Spinal cord (tissue), 10 donors: ENCODE results near the gene PSTPIP1. TPM values are rescaled to one million over a fixed set of nuclear protein-coding genes. Genes with fewer than 3 reads are reported as not detected.

Source experiments
- DNase-seq, 6 donors: peaks; one replicate each; pipeline versions ENCODE4 v3.0.0 to v3.0.0-alpha.2; 2013 to 2015; ENCODE audit warnings: low spot score in 6 of 6, low read depth in 4 of 6
- H3K27ac ChIP-seq: one replicate; pipeline ENCODE4 v1.5.1; 2013; ENCODE audit warnings: low read depth, low read length, control low read depth
- H3K27me3 ChIP-seq: one replicate; pipeline ENCODE4 v1.6.1; 2013; ENCODE audit warnings: low read length; ENCODE audit not compliant: control insufficient read depth, insufficient read depth
- H3K36me3 ChIP-seq: one replicate; pipeline ENCODE4 v1.6.1; 2013; ENCODE audit warnings: low read length; ENCODE audit not compliant: control insufficient read depth, insufficient read depth
- H3K4me1 ChIP-seq: one replicate; pipeline ENCODE4 v1.6.1; 2013; ENCODE audit warnings: low read length; ENCODE audit not compliant: control insufficient read depth, insufficient read depth
- H3K4me3 ChIP-seq: one replicate; pipeline ENCODE4 v1.5.1; 2013; ENCODE audit warnings: low read depth, low read length, control low read depth
- H3K9me3 ChIP-seq: one replicate; pipeline ENCODE4 v1.6.1; 2013; ENCODE audit warnings: low read length; ENCODE audit not compliant: control insufficient read depth, insufficient read depth
- WGBS: methylation state at CpG from one replicate; pipeline ENCODE4 v1.1.5; 2013; ENCODE audit warnings: missing lambda C conversion rate; ENCODE audit not compliant: insufficient coverage; 5-methylcytosine and 5-hydroxymethylcytosine counted together
- polyA plus RNA-seq, 2 donors: library from polyadenylated mRNA; unstranded; fragments of 120-200 nt; gene quantifications; one replicate each; pipeline ENCODE4 v1.2.1, GENCODE V29; 2013; ENCODE audit not compliant: insufficient read length in 2 of 2
- total RNA-seq, 2 donors: library from RNA; depleted of rRNA in 1 of 2; stranded (reverse); fragments of 120-200 nt in 1 of 2; fragments of >200 nt in 1 of 2; gene quantifications; one replicate each; pipeline versions ENCODE4 v1.2.3 to v1.2.4, GENCODE V29; 2013 to 2014
- donor health status: healthy.

The PSTPIP1 gene
- total and polyA plus RNA-seq, 4 donors = 1.4 to 3.3 (median 1.7) TPM

DNA sequence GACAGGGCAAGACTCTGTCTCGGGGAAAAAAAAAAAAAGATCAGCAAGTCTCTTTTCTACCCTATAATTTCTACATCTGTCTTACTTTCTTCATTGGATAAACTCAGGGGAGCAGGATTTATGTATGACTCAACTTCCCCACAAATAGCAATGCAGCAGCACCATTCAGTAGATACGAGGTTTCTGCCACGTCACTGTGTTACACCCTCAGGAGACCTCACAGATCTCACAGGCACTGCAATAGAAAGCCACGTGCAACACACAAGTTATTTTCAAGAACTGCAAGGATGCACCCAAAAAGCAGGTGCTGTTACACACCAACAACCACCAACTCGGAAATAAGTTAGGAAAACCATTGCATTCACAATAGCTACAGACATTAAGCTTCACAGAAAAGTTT is 45.7 kb downstream of the PSTPIP1 start:
- H3K27ac ChIP-seq = no peak overlapping the region
- H3K4me1 ChIP-seq = peaks cover 27% of the 10 kb centered on the region
- no peak for DNase-seq
- WGBS = 86% methylated on average over 3 of the region's 5 CpGs
- no peak overlapping the region for H3K4me3 ChIP-seq
- peaks cover 51% of the 10 kb centered on the region for H3K36me3 ChIP-seq
- H3K27me3 ChIP-seq = no peaks in the 10 kb centered on the region
- H3K9me3 ChIP-seq = no peaks in the 10 kb centered on the region

DNA sequence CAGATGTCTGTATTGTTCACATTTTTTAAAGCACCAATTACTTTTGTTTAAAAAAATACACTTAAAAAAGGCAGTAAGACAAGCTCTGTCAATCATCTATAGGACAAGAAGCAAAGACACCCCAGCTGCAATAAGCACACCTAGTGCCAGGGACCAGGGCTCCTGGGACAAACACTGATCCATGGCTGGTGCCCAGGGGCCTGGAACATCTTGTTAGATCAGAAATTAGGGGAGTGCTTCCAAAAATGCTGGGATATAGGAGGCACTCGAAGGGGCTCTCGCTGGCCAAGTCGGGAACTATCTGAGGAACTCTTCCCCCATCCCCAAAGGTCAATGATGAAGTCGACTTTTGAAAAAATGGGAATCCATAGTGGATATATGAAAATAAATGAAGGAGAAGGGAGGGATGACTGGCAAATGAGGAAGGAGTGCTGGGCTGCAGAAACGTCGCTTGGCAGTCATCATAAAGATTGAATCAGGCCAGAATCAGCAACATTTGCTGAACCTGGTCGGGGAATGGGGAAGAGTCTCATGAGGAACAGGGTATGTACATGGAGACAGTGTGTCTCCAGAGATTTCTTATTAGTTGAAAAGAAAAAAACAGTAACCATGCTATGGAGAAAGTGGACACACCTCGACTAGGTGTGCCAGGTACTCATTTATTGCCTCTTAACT is 47.5 kb downstream of the PSTPIP1 start:
- 83% methylated on average over 3 of the region's 8 CpGs for WGBS
- DNase-seq = no peak
- no peak overlapping the region for H3K4me3 ChIP-seq
- H3K27me3 ChIP-seq = no peaks in the 10 kb centered on the region
- no peaks in the 10 kb centered on the region for H3K9me3 ChIP-seq
- H3K36me3 ChIP-seq = peaks cover 34% of the 10 kb centered on the region
- H3K27ac ChIP-seq = no peak overlapping the region
- peaks cover 21% of the 10 kb centered on the region for H3K4me1 ChIP-seq

- Histone ChIP-seq H3K4me3 (no peak overlapping the region), H3K36me3 (peaks cover 27% of the 10 kb centered on the region), H3K27ac (peak overlapping the region; percentile 67), H3K4me1 (peaks cover 21% of the 10 kb centered on the region), H3K9me3 (no peaks in the 10 kb centered on the region), H3K27me3 (no peaks in the 10 kb centered on the region)
- WGBS = 92% methylated on average over 17 of the region's 20 CpGs
- no peak for DNase-seq
These were observed 48.3 kb downstream of the PSTPIP1 start for GRCh38 chr15:77042955-77043920.

DNA sequence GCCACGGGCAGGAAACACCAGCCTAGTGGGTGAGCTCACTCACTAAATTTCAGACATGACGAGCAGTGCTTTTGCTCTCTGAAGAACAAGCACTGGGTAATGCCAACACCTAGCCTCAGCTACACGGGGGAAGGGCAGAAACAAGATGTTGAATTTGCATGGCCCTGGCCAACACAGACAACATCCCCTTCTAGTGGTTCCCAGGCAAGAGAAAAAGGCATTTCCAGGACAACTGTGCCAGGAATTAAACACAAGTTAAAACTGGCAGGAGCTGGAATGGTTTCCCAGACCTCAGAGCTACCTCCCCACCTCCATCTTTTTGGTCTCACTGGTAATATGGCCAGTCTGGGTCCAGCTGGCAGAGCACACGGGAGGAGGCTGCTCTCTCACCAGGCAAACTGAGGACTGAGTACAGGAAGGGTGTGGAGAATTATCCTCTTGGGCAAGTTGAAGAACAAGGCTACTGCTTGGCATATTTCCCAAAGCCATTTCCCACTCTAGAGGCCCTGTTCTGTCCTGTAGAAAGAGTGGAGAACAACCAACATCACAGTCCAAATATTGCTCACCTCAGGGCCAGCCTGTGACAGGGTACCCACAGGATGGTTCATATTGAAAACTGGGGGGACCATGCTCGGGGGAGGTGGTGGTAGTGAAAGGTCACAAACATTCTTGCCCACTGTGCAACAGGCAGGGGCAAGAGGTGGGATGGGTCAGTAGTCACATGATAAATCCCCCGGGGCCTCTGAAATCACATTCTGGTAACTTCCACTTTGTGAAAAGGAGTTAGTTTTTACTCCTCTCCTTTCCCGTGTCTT is 49.5 kb downstream of the PSTPIP1 start:
- Histone ChIP-seq H3K36me3 (peaks cover 27% of the 10 kb centered on the region), H3K27me3 (no peaks in the 10 kb centered on the region), H3K4me3 (no peak overlapping the region), H3K4me1 (peaks cover 21% of the 10 kb centered on the region), H3K9me3 (no peaks in the 10 kb centered on the region), H3K27ac (peak overlapping the region; percentile 67)
- WGBS = 49% methylated on average over 6 of the region's 7 CpGs
- DNase-seq = peak in 5 of 6 donors; percentile 52 to 87 (median 67)

GRCh38 chr15:77045985-77046384 is 51.1 kb downstream of the PSTPIP1 start:
- Histone ChIP-seq H3K4me3 (no peak overlapping the region), H3K27me3 (no peaks in the 10 kb centered on the region), H3K9me3 (no peaks in the 10 kb centered on the region), H3K27ac (no peak overlapping the region), H3K4me1 (peaks cover 21% of the 10 kb centered on the region), H3K36me3 (peaks cover 24% of the 10 kb centered on the region)
- DNase-seq = no peak
- WGBS = no CpG with 5 or more reads among the region's 1 CpG

GRCh38 chr15:77046704-77047412 is 51.9 kb downstream of the PSTPIP1 start:
- DNase-seq = no peak
- Histone ChIP-seq H3K27ac (no peak overlapping the region), H3K4me1 (peaks cover 21% of the 10 kb centered on the region), H3K36me3 (peaks cover 29% of the 10 kb centered on the region), H3K9me3 (no peaks in the 10 kb centered on the region), H3K4me3 (no peak overlapping the region), H3K27me3 (no peaks in the 10 kb centered on the region)
- 97% methylated on average over 5 of the region's 7 CpGs for WGBS

GRCh38 chr15:77048135-77048876 is 53.4 kb downstream of the PSTPIP1 start:
- H3K27me3 ChIP-seq = no peaks in the 10 kb centered on the region
- H3K36me3 ChIP-seq = peaks cover 22% of the 10 kb centered on the region
- whole genome bisulfite sequencing = no CpG with 5 or more reads among the region's 1 CpG
- DNase-seq = peak in 1 of 6 donors; percentile 29
- no peak overlapping the region for H3K4me3 ChIP-seq
- H3K4me1 ChIP-seq = peaks cover 21% of the 10 kb centered on the region
- no peak overlapping the region for H3K27ac ChIP-seq
- no peaks in the 10 kb centered on the region for H3K9me3 ChIP-seq

DNA sequence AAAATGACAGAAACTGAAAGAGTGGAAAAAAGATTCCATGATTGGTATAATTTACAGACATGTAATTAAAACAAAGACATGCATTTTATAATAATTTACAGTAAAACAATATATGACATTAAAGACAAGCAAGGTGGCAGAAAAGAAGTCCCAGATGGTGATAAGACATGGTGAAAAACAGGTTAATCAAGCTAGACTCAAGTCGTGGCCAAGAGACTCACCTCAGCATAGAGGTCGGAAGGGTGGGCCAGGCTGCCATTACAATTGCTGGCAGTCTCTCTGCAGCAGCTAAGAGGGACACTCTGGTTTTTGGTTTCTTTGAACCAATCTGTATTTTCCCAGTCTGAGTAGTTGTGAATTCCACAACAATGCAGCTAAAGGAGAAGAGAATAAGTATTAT is 57.6 kb downstream of the PSTPIP1 start:
- no peaks in the 10 kb centered on the region for H3K27me3 ChIP-seq
- peaks cover 13% of the 10 kb centered on the region for H3K36me3 ChIP-seq
- DNase-seq = no peak
- H3K27ac ChIP-seq = no peak overlapping the region
- no peaks in the 10 kb centered on the region for H3K9me3 ChIP-seq
- WGBS = 60% methylated on average over 1 of the region's 2 CpGs
- no peak overlapping the region for H3K4me3 ChIP-seq
- no peaks in the 10 kb centered on the region for H3K4me1 ChIP-seq
